Measurements from ENCODE around the gene MYL5.
A peak's percentile ranks its signal among the peaks of the same experiment; 100 is the strongest.
"Not testable (repeated sequence)": the region's sequence is repeated elsewhere in the genome, so short reads cannot be mapped to it uniquely, and the experiment has no call there.

The MYL5 gene

GRCh38 chr4:657834-658667 lies 16.3 kb upstream of the MYL5 start:
- DNase-seq: no peak

- no peak for DNase-seq
Measured at GRCh38 chr4:658681-659667, 15.4 kb upstream of the MYL5 start.

GRCh38 chr4:659851-660250 lies 14.5 kb upstream of the MYL5 start:
- no peak for DNase-seq

- no peak for DNase-seq
Measured at GRCh38 chr4:660401-660800, 13.9 kb upstream of the MYL5 start.

GRCh38 chr4:661231-661630 lies 13.1 kb upstream of the MYL5 start:
- DNase-seq: no peak

GRCh38 chr4:661881-662761 lies 12.2 kb upstream of the MYL5 start:
- DNase-seq: no peak

- peak in 1 of 6 experiments; percentile 41 for DNase-seq
Measured at GRCh38 chr4:663046-663437, 11.3 kb upstream of the MYL5 start.

GRCh38 chr4:663438-664428 lies 10.6 kb upstream of the MYL5 start:
- DNase-seq: peak; percentile 47 to 77 (median 64)

GRCh38 chr4:664713-665231 lies 9.6 kb upstream of the MYL5 start:
- no peak for DNase-seq

GRCh38 chr4:665381-665750 lies 9.0 kb upstream of the MYL5 start:
- no peak for DNase-seq

GRCh38 chr4:665751-666435 lies 8.4 kb upstream of the MYL5 start:
- DNase-seq: no peak

- no peak for DNase-seq
Measured at GRCh38 chr4:666436-666810, 7.9 kb upstream of the MYL5 start.

- no peak for DNase-seq
Measured at GRCh38 chr4:666822-667544, 7.4 kb upstream of the MYL5 start.

- DNase-seq: no peak
Measured at GRCh38 chr4:667545-667925, 6.8 kb upstream of the MYL5 start.

- DNase-seq: not testable (repeated sequence)
Measured at GRCh38 chr4:668219-668618, 6.1 kb upstream of the MYL5 start.

- not testable (repeated sequence) for DNase-seq
Measured at GRCh38 chr4:669806-670559, 4.4 kb upstream of the MYL5 start.

- DNase-seq: no peak
Measured at GRCh38 chr4:671769-672168, 2.6 kb upstream of the MYL5 start.

GRCh38 chr4:673349-674091 lies 822 bp upstream of the MYL5 start:
- peak in 1 of 6 experiments; percentile 46 for DNase-seq
